Ammon's horn (tissue), 1 donor: ENCODE data around the gene PPIL1.
A peak's percentile ranks its signal among the peaks of the same experiment; 100 is the strongest.

Source experiments
- DNase-seq: peaks from one replicate; pipeline ENCODE4 v3.0.0-alpha.2; 2016; ENCODE audit warnings: low spot score

The PPIL1 gene

DNA sequence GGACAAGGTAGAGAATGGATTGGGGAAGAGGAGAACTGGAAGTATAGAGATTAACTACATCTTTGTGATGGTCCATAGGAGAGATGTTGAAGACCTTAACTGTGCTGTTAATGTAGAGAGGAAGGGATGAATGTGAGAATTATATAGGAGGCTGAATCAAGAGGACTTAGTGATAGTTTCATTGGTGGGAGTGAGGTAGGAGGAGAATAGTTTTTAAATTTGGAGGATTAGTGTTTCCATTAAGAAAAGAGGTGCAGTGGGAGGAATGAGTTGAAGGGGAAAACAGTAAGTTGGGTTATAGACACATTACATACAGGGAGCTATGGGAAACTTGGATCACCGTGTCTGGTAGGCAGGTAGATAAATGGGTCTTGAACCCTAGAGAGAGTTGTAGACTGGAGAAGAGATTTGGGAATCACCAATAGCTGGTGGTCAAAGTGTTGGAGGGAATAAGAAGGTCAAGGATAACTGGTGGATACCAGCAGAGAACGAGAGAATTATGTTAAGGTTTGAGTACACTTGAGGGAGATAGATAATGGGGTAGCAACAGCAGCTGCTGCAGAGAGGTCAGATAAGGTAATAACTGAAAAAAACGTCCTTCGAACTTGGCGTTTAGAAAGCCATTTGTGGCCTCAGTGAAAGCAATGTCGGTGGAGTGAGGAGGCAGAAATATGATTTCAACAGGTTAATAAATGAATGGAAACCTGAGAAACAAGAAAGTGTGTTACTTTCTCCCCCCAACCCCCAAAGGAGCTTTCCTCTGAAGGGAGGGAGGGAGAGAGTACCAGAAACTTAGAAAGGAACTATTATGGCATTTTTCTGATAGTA is 14.3 kb upstream of the PPIL1 start:
- DNase-seq, result no peak

DNA sequence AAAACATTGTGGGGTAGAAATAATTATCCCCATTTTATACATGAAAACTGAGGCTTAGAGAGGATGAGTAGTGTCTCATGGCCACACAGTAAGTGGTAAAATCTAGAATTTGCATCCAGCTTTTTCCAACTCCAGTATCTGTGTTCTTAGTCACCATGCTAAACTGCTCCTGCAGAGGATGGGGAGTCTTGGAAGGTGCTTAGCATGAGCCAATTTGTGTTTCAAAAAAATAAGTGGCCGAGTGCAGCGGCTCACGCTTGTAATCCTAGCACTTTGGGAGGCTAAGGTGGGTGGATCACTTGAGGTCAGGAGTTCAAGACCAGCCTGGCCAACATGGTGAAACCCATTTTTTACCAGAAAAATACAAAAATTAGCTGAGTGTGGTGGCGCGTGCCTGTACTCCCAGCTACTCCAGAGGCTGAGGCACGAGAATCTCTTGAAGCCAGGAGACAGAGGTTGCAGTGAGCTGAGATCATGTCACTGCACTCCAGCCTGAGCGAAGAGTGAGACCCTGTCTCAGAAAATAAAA is 13.6 kb upstream of the PPIL1 start:
- no peak for DNase-seq

DNA sequence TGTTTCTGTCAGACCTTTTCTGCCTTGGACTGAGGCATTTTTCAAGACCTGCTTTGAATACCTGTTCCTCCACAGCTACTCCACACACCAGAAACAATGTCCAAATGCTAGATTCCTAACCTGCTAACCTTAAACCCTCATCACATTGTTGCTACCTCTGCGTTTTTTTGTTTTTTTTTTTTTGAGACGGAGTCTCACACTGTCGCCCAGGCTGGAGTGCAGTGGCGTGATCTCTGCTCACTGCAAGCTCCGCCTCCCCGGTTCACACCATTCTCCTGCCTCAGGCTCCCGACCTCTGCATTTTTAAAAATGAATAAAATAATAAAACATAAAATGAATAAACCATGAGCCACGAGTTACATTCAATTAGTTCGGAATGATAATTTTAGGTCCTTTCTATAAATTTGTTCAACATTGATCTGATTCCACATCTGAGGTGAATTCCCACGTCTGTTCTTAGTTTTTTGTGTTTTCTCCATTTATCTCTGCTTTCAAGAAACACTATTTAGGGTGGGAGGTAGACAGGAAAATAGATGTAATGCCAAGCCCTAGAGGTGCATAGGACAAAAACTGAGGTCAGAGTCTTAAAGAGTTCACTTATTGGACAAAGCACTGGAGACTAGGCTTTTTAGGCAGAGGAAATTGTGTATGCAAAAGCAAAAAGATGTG is 12.5 kb upstream of the PPIL1 start:
- DNase-seq, result no peak

DNA sequence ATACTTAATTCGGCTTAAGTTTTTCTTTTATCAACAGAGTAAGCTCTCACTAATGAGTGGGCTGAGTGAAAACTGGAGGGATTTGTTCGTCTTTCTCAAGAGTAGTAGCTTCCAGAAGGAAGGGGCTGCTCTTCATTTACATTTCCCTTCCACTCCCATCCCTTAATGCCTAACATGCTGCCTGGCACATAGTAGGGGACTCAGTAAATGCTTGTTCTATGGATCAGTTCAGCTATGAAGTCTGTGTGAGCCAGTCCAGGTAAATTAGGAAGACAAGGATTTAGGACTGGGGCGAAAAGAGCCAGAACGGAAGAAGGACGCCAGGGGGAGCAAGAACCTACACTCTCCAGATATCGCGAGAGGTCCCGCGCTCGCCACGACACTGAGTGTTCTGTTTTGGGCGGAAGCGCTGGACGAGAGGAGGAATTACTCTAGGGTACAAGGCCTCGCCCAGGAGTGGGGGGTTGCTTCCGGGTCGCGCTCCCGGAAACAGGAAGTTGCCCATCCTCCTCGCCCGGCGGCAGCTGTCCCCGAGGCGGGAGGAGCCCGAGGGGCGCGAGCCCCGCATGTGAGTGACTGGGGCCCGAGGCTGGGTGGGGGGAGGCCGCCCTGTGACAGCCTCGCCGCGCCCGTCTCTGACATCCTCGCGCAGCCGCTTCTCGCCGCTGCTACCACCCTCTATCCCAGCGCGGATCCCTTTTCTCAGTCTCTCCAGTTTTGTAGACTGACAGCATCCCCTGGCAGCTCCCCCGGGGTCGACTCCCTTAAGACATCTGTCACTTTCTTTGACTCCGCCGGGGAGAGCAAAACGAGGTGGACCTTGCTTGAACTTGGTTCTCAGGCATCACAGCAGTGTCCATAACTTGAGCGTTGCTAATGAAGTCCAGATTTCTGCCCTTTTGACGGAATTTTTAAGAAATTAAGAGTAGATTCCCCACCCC is 11.1 kb upstream of the PPIL1 start, which contains the start of gene C6orf89:
TSS of gene C6orf89 (plus strand) at position 492 of the 941 bp plus-strand sequence. CDS start 13,493 bp downstream, outside the sequence.
- DNase-seq, result peak; percentile 99

DNA sequence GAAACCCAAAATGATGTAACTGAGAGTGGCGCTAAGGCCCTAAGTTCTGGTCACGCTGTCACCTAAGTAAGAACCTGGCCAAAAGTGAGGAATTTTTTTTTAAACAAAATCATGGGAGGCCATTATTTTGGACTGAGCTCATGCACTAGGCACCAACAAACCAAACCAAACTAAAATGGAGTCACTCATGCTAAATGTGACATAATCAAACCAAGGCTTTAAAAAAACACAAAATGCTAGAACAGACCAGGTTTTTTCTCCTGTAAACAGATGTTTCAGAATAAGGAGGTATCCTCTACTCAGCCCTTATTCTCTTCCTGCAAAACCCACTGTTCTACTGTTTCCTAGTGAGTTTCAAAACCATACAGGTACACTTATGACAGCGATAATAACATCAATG is 10.0 kb upstream of the PPIL1 start:
- DNase-seq, result no peak

DNA sequence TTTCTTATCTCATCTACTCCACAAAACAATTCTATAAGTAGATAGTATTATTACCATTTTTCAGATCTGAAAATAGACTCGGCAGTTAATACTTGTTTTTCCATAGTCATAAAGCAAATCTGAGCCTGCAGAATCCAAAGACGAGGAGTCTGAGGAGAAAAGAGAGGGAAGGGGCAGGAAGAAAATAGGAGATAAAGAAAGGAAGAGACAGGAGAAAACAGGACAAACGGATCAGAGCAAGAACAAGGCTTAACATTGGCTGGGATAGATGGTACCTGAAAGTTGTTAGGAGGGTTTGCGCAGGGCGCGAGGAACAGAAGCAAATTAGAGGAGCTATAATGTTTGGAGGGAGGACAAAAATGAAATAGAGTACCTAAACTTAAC is 639 bp upstream of the PPIL1 start:
- no peak for DNase-seq

DNA sequence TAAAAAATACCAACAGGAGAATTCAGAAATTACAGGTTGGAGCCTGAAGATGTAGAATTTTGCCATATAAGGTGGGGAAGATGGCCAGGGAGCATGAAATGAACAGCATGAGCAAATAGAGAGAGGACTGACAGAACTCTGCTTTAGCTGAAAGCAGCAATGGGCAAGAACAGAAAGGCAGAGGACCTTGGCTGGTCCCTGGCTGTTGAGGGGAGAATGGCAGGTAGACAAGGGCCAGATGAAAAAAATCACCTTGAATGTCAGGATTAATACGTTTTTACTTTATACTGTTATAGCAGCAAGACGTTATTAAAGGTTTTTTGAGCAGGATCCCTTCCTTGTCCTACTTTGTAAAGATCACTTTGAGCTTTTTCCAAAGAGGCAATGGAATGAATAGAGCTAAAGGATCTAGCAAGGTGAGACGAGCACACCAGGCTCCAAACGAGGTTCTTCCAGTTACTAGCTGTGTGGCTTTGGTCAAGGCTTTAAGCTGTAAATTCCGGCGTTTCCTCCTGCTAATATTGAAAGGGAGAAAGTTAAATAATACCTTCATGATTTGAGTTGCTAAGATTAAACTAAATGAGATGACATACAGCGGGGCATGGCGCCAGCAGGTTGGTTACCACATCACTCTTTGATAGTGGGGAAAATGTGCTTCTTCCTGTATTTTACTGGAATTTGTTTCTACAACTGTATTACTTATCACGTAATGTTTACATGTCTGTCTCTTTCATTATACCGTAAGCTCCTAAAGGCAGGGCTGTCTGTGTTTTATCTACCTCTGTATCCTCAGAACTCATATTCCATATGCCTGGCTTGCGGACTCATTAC is 776 bp downstream of the PPIL1 start:
- no peak for DNase-seq

DNA sequence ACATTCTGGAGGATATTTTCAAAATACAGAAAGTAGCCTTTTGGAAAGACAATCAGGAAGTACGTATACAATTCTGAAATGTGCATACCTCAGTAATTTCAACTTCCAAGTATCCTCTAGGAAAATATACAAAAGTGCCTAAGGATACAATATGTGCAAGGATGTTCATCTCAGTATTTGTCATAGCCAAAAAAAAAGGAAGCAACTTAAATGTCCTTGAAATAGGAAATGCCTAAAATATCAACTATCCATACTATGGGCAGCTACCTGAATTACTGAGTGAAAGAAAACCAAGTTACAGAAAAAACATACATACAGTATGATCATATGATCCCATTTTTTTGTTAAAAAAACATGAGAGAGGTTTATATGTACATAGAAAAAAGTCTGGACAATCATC is 1.5 kb downstream of the PPIL1 start:
- no peak for DNase-seq

DNA sequence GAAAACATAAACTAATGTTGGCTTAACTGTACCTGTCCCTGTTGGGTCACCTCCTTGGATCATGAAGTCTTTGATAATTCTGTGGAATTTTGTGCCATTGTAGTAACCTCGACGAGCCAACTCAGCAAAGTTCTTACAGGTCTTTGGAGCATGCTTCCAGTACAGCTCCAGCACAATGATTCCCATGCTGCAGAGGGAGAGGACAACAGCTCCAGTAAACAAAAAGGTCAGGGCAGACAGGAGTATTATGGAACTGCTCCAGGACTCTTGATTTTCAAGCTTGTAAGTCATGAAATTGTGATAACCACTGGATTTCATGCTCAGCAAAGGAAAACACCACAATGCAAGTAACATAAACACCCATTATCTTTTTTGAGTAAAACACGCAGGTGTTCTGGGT is 2.9 kb downstream of the PPIL1 start:
- DNase-seq, result no peak

DNA sequence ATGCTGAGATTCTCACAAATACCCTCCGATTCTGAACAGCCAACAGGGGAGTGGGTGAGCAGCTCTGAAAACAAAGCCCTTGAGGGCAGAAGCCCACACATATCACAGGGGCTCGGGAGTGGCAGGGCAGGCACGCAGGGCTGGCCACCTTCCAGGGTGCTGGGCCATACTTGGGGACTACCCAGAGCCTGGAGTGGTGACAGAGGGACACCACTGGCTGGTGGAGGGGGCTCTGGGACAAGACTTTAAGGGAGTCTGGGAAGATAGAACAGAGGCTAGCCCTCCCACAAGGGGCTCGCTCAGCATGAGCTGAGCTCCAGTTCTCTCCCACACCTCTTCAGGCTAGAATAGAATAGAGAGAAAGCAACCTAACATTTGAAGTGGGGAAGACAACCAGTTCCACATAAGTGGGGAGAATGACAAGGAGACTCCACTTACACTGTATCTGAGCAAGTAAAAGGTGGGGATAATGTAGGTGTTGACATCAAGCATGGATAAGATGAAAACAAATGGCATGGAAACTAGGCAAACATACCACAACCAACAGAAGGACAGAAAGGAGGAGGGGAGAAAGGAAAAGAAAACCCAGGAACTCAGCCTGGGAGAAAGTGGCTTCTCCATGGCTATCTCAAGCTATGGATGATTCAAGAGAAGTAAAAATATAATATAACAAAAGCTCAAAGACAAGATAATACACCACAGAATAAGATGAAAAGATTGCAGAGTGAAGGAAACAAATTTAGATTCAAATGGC is 7.0 kb downstream of the PPIL1 start:
- no peak for DNase-seq

DNA sequence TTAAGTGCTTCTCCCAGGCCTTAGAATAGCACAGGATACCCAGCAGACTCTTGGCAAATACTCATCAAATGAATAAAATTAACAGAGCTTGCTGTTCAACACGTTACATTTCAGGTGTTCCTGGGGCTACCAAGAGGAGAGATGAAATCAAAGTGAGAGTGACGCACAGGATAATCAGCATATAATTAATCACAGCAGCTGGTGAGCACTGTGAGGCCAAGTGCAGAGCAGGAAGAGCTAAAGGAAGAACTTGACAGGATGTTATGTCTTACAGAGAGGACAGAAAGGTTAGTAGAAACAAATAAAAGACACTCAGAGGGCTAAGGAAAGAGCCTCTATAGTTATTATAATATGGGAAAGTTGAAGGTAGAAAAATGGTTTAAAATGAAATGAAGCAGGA is 8.8 kb downstream of the PPIL1 start:
- no peak for DNase-seq

DNA sequence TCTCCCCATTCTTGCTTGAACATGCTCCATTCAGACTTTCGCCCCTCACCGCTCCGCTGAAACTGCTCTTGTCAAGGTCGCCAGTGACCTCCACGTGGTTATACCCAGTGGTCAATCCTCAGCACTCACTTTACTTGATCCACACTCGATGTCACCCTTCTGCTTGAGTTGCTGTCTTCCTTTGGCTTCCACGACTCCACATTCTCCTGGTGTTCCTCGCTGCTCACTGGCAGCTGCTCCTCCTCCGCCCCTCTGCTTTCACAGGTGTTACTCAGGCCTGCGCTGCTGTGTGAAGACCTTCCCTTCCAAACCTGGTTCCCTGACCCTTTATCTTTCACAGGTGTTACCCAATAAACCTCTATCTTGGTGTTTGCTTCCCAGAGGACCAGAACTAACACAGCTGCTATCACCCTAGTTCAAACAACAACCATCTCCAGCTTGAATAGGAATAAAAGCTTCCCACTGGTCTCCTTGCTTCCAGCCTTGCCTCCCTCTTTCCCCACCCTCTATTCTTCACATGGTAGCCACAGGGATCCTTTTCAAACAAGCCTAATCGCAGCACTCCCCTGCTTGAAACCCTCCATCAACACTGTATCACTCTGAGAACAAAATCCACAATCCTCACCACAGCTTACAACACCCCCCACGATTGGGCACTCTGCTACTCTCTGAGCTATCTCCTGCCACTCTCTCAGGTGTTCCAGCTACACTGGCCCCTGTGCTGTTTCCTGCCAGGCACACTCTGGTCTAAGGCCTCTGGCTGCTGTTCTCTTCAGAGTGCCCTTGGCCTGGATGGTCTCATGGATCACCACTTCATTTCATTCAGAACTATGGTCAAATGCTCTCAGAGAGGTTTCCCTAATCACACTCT is 10.7 kb downstream of the PPIL1 start:
- DNase-seq, result no peak

DNA sequence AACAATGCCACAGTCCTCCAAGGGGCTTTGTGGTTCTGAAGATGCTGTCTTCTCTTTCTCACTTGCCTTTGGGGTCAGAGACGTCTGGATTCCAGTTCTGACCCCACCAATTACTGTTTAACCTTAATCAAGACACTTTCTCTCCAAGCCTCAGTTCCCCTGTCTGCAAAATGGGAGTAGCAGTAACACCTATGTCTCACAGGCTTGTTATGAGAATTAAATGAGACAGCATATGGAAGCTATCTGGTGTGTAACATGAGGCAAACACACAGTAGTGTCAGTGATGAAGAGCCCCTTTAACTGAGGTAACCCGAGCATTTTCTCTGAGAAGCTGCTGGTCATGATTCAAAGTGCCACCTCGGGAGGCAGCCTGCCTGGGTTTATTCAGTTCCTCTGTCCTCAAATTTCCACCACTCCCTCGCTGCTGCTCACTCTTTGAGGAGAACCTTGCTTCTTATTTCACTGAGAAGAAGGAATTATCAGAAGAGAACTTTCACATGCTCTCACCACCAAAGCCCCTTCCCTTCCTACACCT is 11.7 kb downstream of the PPIL1 start:
- no peak for DNase-seq

DNA sequence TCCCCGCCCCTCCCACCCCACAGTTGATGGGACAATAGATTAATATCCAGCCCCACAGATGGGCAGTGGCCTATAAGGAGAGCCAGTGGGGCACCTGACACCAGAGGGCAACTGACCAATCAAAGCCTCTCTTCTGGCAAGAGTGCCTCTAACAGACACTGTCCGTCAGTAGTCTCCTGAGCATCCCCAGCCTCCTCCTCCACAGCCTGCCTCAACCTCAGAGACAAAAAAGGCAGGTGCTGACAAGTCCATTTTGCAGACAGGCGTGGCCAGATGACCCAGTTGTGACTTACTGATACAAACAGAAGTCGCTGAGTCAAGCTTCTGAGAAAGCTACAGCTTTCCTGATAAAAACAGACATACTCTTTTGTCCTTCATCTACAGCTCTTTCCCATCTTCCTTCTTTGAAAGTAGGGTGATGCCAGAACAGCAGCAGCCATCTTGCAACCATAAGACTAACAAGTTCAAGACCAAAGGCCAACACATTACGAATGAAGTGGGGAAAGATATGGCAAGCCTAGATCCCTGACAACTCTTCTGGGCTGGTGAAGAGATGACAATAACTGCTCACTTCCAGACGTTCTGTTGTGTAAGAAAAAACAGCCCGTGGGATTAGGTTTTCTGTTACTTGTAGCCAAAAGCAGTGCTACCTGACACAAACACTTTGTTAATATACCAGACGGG is 12.3 kb downstream of the PPIL1 start:
- no peak for DNase-seq

DNA sequence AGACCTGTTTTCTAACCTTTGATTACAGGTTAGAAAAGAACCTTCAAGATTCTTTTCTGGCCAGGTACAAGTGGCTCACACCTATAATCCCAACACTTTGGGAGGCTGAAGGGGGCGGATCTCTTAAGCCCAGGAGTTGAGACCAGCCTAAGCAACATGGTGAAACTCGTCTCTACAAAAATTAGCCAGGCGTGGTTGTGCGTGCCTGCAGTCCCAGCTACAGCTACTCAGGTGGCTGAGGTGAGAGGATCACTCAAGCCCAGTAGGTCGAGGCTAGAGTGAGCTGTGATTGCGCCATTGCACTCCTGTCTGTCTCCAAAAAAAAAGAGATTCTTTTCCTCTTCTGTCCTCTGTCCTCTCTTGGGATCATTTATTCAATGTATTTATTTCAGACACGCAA is 14.5 kb downstream of the PPIL1 start:
- DNase-seq, result no peak

DNA sequence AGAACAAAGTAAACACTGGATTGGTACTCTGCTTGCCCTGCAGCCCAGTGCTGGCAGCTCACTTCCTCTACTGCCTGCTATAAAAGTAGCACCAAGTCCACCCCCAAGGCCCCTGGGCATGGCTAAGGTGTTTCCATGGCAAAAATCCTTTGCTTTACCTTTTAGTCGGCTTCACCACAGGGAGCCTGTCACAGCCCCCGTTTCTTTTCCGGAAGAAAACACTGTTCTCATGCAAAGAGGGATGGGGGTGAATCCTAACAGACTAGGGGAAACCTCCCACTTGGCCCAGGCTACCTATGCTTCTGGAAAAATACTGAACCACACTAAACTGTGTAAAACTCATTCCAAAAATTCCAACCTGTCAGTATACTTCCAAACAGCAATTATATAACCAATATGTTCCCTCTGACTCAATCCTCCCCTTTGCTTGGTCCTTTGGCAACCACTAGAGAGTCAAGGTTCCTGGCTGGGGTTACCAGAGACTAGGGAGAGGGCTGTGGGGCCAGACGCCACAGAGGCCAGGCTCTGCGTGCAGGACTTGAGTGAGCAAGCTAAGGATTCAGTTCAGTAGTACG is 16.1 kb downstream of the PPIL1 start:
- DNase-seq, result no peak

DNA sequence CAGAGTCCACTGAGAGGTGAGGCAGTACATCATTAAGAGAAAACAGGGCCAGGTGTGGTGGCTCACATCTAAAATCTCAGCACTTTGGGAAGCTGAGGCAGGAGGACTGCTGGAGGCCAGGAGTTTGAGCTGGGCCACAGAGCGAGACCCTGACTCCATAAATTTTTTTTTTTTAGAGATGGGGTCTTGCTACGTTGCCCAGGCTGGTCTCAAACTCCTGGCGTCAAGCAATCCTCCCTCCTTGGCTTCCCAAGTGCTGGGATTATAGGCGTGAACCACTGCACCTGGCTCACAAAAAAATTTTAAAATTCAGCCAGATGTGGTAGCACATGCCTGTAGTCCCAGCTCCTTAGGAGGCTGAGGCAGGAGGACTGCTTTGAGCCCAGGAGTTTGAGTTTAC is 17.3 kb downstream of the PPIL1 start:
- DNase-seq, result no peak

DNA sequence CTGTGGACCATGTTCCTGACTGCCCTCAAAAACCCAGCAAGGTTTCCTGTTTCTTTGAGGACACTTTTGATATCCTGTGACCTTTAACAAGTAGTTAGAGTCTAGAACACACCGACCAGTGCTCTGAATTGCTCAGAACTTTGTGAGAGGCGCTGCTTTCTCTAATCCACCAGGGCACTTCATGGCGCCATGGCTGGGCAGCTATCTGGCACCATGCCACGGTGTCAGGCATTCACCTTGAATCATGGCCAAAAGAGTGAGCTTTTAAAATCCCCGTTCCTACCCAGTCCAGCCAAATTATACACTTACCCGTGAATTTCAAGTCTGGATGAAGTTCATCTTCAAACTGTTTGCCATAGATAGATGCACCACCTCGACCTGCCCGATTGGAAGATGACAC is 18.3 kb downstream of the PPIL1 start:
- no peak for DNase-seq
